OCI-M2 (cell line): Measurements from ENCODE around the gene PDPN.
"Not testable (repeated sequence)": the region's sequence is repeated elsewhere in the genome, so short reads cannot be mapped to it uniquely, and the experiment has no call there.

Experiments used
- DNase-seq: peaks from one replicate; lab custom pipeline; 2025; ENCODE audit not compliant: unreplicated experiment; lab: John Stamatoyannopoulos, UW

PDPN gene, protein sequence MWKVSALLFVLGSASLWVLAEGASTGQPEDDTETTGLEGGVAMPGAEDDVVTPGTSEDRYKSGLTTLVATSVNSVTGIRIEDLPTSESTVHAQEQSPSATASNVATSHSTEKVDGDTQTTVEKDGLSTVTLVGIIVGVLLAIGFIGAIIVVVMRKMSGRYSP

DNA sequence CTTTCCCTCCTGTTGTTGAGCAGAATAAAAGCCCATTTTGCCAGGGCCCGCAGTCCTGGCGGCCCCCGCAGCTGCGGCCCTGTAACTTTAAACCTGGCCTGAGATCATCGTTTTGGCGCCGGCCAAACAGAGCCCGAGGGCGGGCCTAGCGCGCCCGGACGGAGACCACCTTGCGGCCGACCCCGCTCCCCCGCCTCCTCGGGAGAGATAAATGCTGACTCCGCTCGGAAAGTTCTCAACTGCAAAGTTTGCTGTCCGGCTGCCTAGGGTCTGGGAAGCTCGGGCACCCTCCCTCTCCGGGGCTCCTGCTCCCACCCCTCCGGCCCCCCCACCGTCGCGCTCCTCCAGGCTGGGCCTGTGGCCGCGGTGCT, at the start of gene PDPN:
Gene PDPN, plus strand, starts transcription at position 238 of the 371 bp plus-strand sequence. CDS start 202 bp downstream, outside the sequence.
- DNase-seq, result no peak

DNA sequence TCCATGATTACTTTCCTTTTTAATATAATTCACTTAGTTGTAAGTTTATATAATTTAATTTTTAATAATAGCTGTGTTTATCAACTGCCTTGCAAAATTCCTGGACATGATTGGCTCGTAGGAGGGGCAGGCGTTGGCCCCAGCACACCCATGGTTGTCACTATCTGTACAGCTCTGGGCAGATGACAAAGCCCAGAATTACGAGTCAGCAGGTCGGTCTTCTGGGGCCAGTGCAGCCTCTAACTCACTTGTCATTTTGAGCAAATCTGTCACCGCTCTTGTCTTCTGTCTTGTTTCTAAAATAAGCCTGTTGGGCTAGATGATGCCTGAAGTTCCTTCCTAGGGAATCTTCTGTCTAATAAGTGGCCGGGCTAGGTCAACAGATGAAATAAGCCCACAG, 48.4 kb upstream of the PDPN start:
- DNase-seq, result no peak

DNA sequence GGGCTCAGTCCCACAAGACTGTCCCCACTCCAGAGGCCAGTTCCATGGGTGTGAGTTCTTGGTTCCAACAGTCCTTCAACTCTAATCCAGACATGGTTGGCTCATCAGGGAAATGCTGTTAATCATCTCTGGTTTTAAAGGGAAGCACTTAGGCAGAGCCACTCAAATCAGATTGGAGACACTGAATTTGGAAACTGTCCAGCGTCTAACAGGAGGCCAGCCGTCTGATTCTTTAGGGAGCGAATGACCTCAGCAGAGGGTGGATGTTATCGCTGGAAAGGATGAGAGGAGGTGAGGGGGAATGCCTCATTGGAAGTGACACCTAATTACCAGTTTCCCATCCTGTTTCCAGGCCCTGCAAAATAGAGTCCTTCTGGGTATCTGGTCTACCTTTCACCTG, 47.1 kb upstream of the PDPN start:
- no peak for DNase-seq

DNA sequence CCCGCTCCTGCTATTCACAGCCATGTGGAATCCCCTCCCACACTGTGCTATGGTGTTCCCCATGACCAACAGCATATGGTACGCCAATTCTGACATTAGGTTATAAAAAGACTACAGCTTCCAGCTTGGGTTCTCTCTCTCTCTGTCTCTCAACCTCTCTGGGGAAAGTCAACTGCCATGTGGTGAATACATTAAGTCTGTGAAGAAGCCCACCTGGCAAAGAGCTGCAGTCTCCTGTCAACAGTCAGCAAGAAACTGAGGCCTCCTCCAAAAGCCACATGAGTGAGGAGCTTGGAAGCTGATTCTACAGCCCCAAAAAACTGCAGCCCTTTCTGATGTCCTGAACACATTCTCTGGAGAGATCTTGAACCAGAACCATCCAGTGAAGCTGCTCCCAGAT, 44.8 kb upstream of the PDPN start:
- DNase-seq, result no peak

DNA sequence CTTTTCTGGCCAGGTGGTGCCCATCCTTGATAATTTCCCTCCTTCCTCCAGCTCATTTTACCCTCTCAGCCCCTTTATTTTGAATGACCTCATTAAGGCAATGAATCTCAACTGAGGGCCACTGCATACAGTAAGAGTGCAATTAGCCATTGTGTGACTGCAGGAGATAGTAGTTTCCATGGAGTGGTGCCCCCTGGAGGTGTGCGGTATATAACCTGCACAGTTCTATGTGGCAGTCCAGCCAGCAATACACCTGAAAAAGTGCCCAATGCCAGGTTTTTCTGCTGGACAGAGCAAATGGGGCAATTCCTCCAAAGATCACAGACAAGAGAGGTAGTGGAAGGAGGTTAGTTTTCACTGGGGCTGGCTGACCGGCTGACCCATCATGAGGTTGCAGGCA, 43.9 kb upstream of the PDPN start:
- DNase-seq, result no peak

DNA sequence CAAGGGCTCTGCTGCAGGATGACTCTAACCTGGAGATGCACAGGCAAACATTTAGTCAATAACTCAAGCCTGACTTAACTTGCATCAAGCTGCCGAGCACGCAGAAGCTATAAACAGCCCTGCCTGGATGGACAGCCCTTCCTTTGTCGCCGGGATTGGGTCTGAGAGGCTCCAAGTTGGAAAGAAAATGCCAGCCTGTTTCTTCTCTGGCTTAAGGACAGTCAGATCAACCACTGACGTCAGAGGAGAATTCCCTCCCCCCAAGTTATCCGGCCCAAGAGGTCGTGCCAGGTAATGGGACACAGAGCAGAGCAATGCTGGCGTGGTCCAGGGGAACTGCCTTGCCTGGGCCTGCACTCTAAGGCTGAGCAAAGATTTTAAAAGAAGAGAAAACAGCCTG, 42.8 kb upstream of the PDPN start:
- no peak for DNase-seq

DNA sequence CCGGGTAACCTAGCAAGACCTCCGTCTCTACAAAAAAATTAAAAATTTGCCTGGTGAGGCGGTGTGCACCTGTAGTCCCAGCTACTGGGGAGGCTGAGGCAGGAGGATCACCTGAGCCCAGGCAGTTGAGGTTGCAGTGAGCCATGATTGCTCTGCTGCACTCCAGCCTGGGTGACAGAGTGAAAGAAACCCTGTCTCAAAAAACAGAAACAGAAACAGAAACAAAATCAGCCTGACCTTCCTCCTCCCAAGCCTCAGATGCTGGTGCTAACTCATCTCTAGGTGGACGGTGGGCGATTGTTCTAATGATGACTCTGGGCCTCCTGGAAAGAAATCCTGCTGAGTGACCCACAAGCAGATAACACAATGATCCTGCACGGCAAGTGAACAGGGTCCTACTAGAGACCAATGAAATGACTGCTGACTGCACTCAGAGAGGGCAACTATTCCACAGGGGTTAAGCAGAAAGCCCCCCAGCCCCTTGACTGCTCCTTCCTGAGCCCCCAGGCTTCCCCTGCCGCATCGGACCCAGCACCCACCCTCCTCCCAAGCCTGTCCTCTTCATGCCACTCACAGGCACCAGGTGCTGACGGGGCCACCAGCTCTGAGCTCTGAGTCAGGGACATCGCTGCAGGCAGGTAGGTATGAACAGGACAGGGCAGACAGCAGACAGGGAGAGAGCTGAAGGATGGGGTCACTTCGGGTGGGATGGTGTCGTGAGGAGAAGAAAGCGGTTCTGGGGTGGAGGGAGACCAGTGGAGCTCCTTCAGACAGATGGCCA, 42.0 kb upstream of the PDPN start:
- no peak for DNase-seq

DNA sequence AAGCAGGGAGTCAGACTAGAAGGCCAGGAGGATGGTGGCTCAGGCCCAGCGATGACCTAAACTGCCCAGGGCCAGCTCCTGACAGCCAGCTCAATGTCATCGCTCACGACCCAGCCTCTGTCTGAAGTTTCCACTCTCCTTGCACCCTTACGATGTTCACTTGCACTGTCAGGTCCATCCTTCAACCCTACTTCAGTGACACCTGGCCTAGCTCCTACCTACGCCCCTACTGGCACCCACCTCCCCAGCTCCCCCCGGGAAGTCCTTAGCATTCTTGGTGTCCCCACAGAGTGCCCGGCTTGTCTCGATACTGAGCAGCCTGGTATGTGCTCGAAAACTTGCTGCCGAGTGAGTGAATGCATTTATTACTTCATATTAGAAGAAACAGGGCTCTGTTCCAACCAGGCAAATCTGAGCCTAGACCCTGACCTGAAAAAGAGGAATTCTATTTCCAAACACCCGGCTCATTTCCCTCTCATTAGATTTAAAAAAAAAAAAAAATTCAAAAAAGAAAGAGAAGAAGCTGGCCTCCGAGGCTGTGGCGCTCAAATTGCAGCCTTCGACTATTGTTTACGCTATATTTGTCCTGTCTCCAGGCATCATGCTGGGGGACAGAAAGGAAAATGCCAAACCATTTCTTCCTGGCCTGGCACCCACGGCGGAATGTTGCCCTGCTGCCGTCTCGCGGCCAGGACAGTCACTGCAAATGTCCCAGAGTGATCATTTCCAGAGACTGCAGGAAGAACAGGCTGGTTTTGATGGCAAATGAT, 40.0 kb upstream of the PDPN start:
- no peak for DNase-seq

DNA sequence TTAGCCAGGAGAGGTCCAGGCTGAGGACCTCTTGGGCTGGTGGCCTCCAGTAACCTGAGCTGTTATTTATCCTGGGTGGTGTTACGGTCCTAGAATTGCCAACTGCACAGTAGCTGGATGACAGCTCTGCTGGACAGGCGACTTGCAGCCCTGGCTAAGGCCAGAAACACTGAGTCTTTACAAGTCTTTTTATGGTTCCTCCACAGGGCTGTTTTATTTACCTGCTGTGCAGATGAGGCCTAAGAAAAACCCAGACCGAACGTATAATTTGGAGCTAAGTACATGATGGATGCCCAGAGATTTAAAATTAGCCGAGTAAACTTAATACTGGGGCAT, 39.4 kb upstream of the PDPN start:
- no peak for DNase-seq

DNA sequence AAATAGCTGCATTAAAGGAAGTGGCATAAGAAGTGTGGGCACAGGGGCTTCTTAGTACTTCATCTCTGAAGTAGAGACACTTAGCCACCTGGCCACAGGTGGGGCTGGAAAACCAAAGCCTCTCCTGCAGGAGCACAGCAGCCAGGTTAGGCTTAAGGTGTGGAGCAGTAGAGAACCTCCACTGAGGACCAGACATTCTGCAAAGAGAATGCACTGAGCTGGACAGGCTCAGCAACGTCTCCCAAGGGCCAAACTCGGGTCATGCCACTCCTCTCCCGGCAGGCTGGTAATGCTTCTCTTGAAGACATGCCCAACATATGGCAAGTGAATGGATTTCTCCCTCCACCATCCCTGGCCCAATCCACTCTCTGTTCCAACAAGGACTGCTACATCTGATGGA, 36.8 kb upstream of the PDPN start:
- DNase-seq, result no peak

DNA sequence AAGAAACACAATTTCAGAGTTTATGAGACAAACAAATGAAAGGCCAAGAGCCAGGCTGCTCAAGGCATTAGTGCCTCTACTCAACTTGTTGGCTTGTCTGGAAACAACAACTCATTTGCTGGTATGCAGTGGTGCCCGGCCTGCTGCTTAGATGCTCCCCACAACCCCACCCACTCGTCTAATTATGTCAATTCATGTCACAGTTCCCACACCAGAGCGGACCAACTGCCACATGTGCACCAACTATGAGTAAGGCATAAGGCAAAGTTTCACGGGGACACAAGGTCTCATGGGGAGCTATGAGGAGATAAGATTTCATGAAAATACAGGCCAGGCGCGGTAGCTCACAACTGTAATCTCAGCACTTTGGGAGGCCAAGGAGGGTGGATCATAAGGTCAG, 35.4 kb upstream of the PDPN start:
- no peak for DNase-seq

DNA sequence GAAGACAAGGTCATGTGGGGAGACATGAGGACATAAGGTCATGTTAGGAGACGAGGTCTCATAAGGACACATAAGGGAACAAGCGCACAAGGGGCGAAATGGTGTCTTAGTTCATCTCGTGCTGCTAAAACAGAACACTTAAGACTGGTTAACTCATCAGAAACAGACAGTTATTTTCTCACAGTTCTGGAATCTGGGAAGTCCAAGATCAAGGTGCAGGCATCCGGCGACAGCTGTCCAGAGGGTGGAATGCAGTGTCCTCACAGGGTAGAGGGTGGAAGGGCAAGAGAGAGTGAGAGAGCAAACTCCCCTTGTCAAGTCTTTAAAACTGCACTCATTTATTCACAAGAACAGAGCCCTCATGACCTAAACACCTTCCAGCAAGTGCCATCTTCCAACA, 34.6 kb upstream of the PDPN start:
- DNase-seq, result no peak

DNA sequence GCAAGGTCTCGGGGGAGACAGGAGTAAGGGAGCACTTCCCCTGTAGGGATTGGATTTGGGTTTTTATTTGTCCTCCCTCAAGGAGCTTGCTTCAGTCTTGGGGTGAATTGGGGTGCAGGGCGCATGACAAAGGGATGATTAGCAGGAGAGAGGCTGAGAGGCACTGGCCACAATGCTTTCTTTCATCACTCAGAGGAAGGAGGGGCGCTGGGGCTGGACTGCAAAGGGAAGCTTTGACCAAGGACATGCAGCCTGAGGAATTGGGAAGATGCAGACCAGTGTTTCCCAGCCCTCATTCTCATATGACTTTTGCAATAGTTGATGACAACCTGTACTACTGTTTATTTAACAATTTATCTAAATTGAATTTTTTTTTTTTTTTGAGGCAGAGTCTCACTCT, 34.1 kb upstream of the PDPN start:
- no peak for DNase-seq

DNA sequence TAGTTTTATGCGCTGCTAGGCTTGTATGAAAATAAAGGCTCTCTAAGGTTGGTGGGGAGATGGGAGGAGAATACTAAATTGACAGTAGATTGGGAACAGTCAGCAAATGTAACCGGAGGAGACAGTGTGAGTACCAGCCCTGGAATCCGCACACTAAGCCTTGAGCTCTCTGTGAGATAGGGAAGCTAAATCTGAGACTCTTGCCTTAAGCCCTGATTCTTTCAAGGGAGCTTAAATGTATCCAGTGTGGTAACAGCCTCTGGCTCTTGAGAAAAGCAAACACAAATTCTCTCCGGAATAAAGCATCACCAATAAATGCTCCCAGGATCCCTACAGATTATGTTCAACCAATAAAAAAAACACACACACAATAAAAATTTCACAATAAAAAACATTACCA, 33.0 kb upstream of the PDPN start:
- no peak for DNase-seq

DNA sequence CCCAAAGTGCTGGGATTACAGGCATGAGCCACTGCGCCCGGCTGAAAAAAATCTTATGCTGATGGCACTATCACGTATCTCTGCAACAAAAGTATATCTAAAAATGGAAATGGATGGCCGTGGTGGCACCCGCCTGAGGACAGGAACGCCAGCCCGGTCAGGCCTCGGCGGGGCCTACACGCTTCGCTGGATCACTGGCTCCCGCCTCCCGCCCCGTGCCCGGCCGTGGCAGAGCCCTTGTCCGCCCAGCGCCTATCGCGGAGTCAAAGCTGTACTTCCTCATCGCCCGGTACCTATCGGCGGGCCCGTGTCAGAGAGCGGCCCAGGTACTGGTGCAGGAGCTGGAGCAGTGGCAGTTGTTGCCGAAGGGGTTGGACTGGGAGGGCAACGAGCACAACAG, 28.8 kb upstream of the PDPN start:
- DNase-seq, result no peak

DNA sequence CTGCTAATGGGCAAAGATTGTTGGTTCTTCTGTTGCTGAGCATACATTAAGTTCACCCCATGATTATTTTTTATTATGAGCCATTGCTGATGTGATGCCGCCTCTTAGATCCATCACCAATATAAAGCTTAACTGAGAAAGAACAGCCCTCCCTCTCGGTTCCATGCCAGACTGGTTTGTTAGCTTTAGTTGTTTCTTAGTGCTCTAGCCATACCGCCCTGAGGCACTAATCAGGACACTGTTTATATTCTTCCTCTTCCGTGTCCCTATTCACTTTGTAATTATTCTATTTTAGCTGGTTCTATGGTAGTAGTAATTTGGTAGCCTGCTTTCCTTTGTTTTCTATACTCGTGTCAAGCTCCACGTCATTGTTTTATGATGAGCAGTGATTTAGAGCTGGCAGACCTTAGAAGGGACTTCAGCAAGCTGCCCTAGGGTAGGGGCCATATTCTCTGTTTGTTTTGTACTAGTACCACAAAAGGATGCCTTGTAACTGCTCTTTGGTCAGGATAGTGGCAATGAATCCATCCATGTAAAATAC, 27.3 kb upstream of the PDPN start:
- DNase-seq, result no peak

DNA sequence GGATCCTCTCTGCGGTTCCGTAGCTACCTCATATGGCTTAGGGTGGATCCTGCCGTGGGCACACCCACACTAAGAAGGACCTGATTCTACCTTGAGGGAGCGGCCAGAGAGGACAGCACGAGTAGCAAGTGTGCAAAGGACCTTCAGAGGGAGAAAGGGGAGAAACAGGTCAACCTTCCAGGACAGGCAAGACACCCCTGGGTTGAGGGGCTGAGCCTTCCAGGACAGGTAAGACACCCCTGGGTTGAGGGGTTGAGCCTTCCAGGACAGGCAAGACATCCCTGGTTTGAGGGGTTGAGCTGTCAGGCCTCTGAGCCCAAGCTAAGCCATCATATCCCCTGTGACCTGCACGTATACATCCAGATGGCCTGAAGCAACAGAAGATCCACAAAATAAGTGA, 23.1 kb upstream of the PDPN start:
- no peak for DNase-seq

DNA sequence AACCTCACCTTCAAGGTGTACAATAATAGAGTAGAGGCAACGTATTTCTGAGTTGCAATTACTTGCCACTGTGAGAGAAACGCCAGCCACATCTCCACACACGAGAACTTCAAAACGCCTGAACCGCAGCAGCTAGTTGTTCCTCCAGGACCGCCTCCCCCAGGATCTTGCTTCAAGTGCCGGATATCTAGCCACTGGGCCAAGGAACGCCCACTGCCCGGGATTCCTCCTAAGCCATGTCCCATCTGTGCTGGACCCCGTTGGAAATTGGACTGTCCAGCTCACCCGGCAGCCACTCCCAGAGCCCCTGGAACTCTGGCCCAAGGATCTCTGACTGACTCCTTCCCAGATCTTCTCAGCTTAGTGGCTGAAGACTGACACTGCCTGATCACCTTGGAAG, 20.7 kb upstream of the PDPN start:
- not testable (repeated sequence) for DNase-seq

DNA sequence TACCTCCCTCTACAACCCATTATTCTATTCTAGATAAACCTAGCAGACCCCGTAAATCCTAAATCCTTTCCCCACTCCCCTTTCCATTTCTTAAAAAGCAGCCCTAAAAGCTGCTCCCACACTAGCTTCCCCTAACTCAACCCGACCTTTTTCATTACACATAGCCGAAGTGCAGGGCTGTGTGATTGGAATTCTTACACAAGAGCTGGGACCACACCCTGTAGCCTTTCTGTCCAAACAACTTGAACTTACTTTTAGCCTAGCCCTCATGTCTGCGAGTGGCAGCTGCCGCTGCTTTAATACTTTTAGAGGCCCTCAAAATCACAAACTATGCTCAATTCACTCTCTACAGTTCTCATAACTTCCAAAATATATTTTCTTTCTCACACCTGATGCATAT, 19.6 kb upstream of the PDPN start:
- DNase-seq, result no peak

DNA sequence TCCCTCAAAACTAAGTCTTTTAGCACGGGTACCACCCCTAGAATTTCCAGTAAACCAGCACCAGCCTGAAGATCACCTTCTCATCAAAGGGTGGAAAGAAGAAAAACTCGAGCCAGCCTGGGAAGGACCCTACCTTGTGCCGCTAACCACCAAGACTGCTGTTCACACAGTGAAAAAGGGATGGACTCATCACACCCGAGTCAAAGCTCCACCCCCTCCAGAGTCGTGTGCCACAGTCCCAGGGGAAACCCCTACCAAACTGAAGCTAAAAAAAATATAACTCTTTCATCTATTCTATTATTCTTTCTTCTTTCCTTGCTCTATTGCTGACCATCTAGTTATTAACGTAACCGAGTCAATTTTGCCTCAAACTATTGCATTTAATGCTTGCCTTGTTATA, 13.2 kb upstream of the PDPN start:
- not testable (repeated sequence) for DNase-seq

DNA sequence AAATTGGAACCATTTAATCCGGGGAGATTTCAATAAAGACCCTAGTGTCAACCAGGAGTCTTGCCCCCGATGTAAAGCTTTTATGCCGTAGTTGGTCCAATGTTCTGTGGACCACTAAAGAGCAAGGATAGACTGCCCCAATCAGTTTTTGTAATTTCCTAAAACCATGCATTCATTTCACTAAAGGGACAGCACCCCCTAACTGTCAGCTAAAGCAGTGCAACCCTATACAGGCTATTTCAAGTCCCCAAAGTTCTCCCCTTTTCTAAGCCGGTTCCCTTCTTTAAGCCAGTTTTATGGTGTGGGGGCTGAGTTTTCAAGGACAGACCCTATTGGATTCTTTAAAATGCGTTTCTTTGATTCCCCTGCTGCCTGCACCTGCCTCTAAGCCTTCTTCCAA, 12.7 kb upstream of the PDPN start:
- DNase-seq, result no peak

DNA sequence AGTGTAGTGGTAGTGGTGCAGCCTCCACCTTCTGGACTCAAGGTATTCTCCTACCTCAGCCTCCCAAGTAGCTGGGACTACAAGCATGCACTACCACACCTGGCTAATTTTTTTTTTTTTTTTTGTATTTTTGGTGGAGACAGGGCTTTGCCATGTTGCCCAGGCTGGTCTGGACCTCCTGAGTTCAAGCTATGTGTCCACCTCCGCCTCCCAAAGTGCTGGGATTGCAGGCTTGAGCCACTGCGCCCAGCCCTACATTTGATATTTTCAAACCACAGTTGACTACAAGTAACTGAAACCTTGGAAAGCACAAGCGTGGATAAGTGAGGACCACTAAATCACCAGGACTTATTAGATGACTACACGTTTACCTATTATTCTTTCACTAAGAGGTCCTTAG, 10.0 kb upstream of the PDPN start:
- DNase-seq, result no peak
